Nephron progenitor cell (in vitro differentiated cells): ENCODE measurements around the gene EVX1.

Source experiments
- DNase-seq: peaks from one replicate; pipeline ENCODE4 v3.0.0; 2021
- H3K27ac Mint-ChIP-seq: 2 replicates; pipeline ENCODE4 v1.8.0; 2021; ENCODE audit warnings: mild to moderate bottlenecking, moderate library complexity, mixed read lengths
- H3K27me3 Mint-ChIP-seq: 2 replicates; pipeline ENCODE4 v1.8.0; 2021; ENCODE audit warnings: mild to moderate bottlenecking, low read depth, mixed read lengths; ENCODE audit not compliant: poor library complexity
- H3K36me3 Mint-ChIP-seq: 2 replicates; pipeline ENCODE4 v1.8.0; 2021; ENCODE audit warnings: low read depth, mixed read lengths
- H3K4me1 Mint-ChIP-seq: 2 replicates; pipeline ENCODE4 v1.8.0; 2021; ENCODE audit warnings: mixed read lengths
- H3K4me3 Mint-ChIP-seq: 2 replicates; pipeline ENCODE4 v1.8.0; 2021; ENCODE audit warnings: mild to moderate bottlenecking, moderate library complexity, mixed read lengths
- H3K9me3 Mint-ChIP-seq: 2 replicates; pipeline ENCODE4 v1.8.0; 2021; ENCODE audit warnings: mild to moderate bottlenecking, moderate library complexity, mixed read lengths
- TF ChIP-seq, protein P1 (sequence below): fragments of 200-600 bp; sonication (generic); IDR thresholded peaks from 2 replicates; pipeline ENCODE4 v1.5.0; 2021; ENCODE audit warnings: antibody characterized with exemption

The EVX1 gene

GRCh38 chr7:27197137-27198042, 45.2 kb upstream of the EVX1 start:
- Mint-ChIP-seq H3K9me3 (no peaks in the 10 kb centered on the region), H3K27ac (no peak overlapping the region), H3K27me3 (peaks cover 97% of the 10 kb centered on the region), H3K4me1 (peaks cover 19% of the 10 kb centered on the region), H3K36me3 (no peaks in the 10 kb centered on the region), H3K4me3 (no peak overlapping the region)
- no peak for DNase-seq
- TF ChIP-seq, protein P1, sequence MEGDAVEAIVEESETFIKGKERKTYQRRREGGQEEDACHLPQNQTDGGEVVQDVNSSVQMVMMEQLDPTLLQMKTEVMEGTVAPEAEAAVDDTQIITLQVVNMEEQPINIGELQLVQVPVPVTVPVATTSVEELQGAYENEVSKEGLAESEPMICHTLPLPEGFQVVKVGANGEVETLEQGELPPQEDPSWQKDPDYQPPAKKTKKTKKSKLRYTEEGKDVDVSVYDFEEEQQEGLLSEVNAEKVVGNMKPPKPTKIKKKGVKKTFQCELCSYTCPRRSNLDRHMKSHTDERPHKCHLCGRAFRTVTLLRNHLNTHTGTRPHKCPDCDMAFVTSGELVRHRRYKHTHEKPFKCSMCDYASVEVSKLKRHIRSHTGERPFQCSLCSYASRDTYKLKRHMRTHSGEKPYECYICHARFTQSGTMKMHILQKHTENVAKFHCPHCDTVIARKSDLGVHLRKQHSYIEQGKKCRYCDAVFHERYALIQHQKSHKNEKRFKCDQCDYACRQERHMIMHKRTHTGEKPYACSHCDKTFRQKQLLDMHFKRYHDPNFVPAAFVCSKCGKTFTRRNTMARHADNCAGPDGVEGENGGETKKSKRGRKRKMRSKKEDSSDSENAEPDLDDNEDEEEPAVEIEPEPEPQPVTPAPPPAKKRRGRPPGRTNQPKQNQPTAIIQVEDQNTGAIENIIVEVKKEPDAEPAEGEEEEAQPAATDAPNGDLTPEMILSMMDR = no peak

- peaks cover 97% of the 10 kb centered on the region for H3K27me3 Mint-ChIP-seq
- H3K27ac Mint-ChIP-seq = no peak overlapping the region
- H3K36me3 Mint-ChIP-seq = no peaks in the 10 kb centered on the region
- H3K4me1 Mint-ChIP-seq = peaks cover 19% of the 10 kb centered on the region
- peak overlapping the region; percentile 25 for H3K4me3 Mint-ChIP-seq
- TF ChIP-seq, protein P1 = no peak
- H3K9me3 Mint-ChIP-seq = no peaks in the 10 kb centered on the region
- no peak for DNase-seq
Observed at GRCh38 chr7:27198138-27198841, 44.3 kb upstream of the EVX1 start.

- peak overlapping the region; percentile 65 for H3K4me3 Mint-ChIP-seq
- no peaks in the 10 kb centered on the region for H3K9me3 Mint-ChIP-seq
- DNase-seq = peak; percentile 60
- TF ChIP-seq, protein P1 = no peak
- no peak overlapping the region for H3K27ac Mint-ChIP-seq
- H3K4me1 Mint-ChIP-seq = peaks cover 12% of the 10 kb centered on the region
- peaks cover 97% of the 10 kb centered on the region for H3K27me3 Mint-ChIP-seq
- no peaks in the 10 kb centered on the region for H3K36me3 Mint-ChIP-seq
Observed at GRCh38 chr7:27198871-27199801, 43.5 kb upstream of the EVX1 start.

GRCh38 chr7:27199849-27200760, 42.5 kb upstream of the EVX1 start, which contains the start of gene HOXA13:
Gene HOXA13 (minus strand): TSS chr7:27200091. CDS start chr7:27200077, 14 bp downstream.
- peak; percentile 83 for DNase-seq
- no peaks in the 10 kb centered on the region for H3K9me3 Mint-ChIP-seq
- H3K27ac Mint-ChIP-seq = no peak within 1 kb of the TSS
- H3K27me3 Mint-ChIP-seq = peaks cover 97% of the 10 kb centered on the region
- TF ChIP-seq, protein P1 = no peak
- peak within 1 kb of the TSS; percentile 84 for H3K4me3 Mint-ChIP-seq
- H3K4me1 Mint-ChIP-seq = peaks cover 17% of the 10 kb centered on the region
- no peaks in the 10 kb centered on the region for H3K36me3 Mint-ChIP-seq
